K562 (cell line): ENCODE data around the gene MAP4K1. TPM values are rescaled to one million over a fixed set of nuclear protein-coding genes. Genes with fewer than 3 reads are reported as not detected.

Source experiments
- ARID3A ChIP-seq: IDR thresholded peaks from 2 replicates; pipeline ENCODE4 v1.6.1; 2012; ENCODE audit warnings: low read depth, low read length, improper control_type of control experiment, borderline replicate concordance
- ATF4 ChIP-seq: fragments of 450-650 bp; formaldehyde crosslinking; IDR thresholded peaks from 2 replicates; pipeline ENCODE4 v1.4.0; 2022; ENCODE audit warnings: mild to moderate bottlenecking, moderate library complexity
- BMI1 ChIP-seq: fragments of 150-350 bp; IDR thresholded peaks from 2 replicates; pipeline ENCODE4 v1.6.1; 2014; ENCODE audit warnings: low read length
- CREB3 ChIP-seq: fragments of 450-650 bp; conservative IDR thresholded peaks from 2 replicates; pipeline ENCODE4 v1.6.1; 2016; ENCODE audit warnings: missing genetic modification characterization, low read depth, mild to moderate bottlenecking, missing compliant biosample characterization, moderate library complexity
- DPF2 ChIP-seq: fragments of 450-650 bp; IDR thresholded peaks from 2 replicates; pipeline ENCODE4 v1.6.1; 2016
- ELK3 ChIP-seq: fragments of 450-650 bp; formaldehyde crosslinking; IDR thresholded peaks from 2 replicates; pipeline ENCODE4 v1.4.0; 2020; ENCODE audit warnings: mild to moderate bottlenecking
- FOXJ3 ChIP-seq: sonication (generic); formaldehyde crosslinking; IDR thresholded peaks from 2 replicates; pipeline ENCODE4 v1.4.0; 2020; ENCODE audit warnings: mild to moderate bottlenecking, missing genetic modification reagents
- GABPB1 ChIP-seq: sonication (generic); formaldehyde crosslinking; IDR thresholded peaks from 2 replicates; pipeline ENCODE4 v1.8.0; 2022; ENCODE audit warnings: mild to moderate bottlenecking, missing genetic modification reagents
- ILK ChIP-seq: fragments of 450-650 bp; IDR thresholded peaks from 2 replicates; pipeline ENCODE4 v1.6.1; 2016; ENCODE audit warnings: missing genetic modification characterization, low read depth, mild to moderate bottlenecking, missing compliant biosample characterization, moderate library complexity, borderline replicate concordance
- LCOR ChIP-seq: sonication (generic); formaldehyde crosslinking; IDR thresholded peaks from 2 replicates; pipeline ENCODE4 v1.8.0; 2022; ENCODE audit warnings: mild to moderate bottlenecking, missing genetic modification reagents
- MNT ChIP-seq, 2 experiments: fragments of 450-650 bp; conservative IDR thresholded peaks; 2 replicates each; pipeline ENCODE4 v1.6.1; 2017; ENCODE audit warnings: mild to moderate bottlenecking in 2 of 2, moderate library complexity in 2 of 2
- NBN ChIP-seq: fragments of 450-650 bp; IDR thresholded peaks from 2 replicates; pipeline ENCODE4 v1.6.1; 2016; ENCODE audit warnings: low read depth, mild to moderate bottlenecking
- NR0B1 ChIP-seq: fragments of 450-650 bp; IDR thresholded peaks from one replicate; pipeline ENCODE4 v1.6.1; 2018; ENCODE audit warnings: mild to moderate bottlenecking, moderate library complexity; ENCODE audit not compliant: partially characterized antibody
- TAF7 ChIP-seq: fragments of 450-650 bp; IDR thresholded peaks from 2 replicates; pipeline ENCODE4 v1.6.1; 2016; ENCODE audit warnings: missing genetic modification characterization, missing compliant biosample characterization
- ZNF23 ChIP-seq: fragments of 250-450 bp; sonication (Bioruptor Pico); IDR thresholded peaks from 2 replicates; pipeline ENCODE4 v1.4.0; 2020; ENCODE audit warnings: mild to moderate bottlenecking
- ZNF232 ChIP-seq: sonication (generic); formaldehyde crosslinking; IDR thresholded peaks from 2 replicates; pipeline ENCODE4 v1.8.0; 2022; ENCODE audit warnings: mild to moderate bottlenecking, missing genetic modification reagents
- ZNF24 ChIP-seq: fragments of 450-650 bp; IDR thresholded peaks from 2 replicates; pipeline ENCODE4 v1.6.1; 2016
- ZNF280A ChIP-seq: fragments of 450-650 bp; IDR thresholded peaks from 2 replicates; pipeline ENCODE4 v1.6.1; 2018; ENCODE audit warnings: mild to moderate bottlenecking, low read depth; ENCODE audit not compliant: partially characterized antibody
- ZNF347 ChIP-seq: fragments of 450-650 bp; formaldehyde crosslinking; IDR thresholded peaks from 2 replicates; pipeline ENCODE4 v1.4.0; 2020; ENCODE audit warnings: low read depth, mild to moderate bottlenecking, moderate library complexity
- polyA plus RNA-seq, 8 experiments: library from polyadenylated mRNA; depleted of rRNA in 4 of 8; stranded (reverse) in 5 of 8; unstranded in 3 of 8; fragments of >200 nt; fragmentation: Nextera tagmentation in 2 of 8; fragmentation: Illumina TruSeq in 1 of 8; extraction: Ambion mirVana in 2 of 8; extraction: Trizol in 1 of 8; gene quantifications; 2 replicates each; pipeline versions ENCODE4 v1.2.1 to v1.2.3, GENCODE V29; 2011 to 2014; ENCODE audit warnings: inconsistent platforms in 1 of 8, missing spikeins in 1 of 8
- total RNA-seq, 7 experiments: library from RNA; depleted of rRNA in 6 of 7; stranded (reverse); fragments of >200 nt in 6 of 7; fragmentation: Illumina TruSeq in 2 of 7; extraction: Trizol in 2 of 7; gene quantifications; 2 replicates each; pipeline versions ENCODE4 v1.2.1 to v1.2.3, GENCODE V29; 2011 to 2021; ENCODE audit warnings: low replicate concordance in 1 of 7

Gene MAP4K1
- total and polyA plus RNA-seq, 9 of the 15 experiments (the other 6 are each of a cell fraction or from before 2014, with no cell fraction given): 0.14 to 3.2 (median 0.73) TPM; not detected in 1

- TF ChIP-seq NR0B1: no peak
- TF ChIP-seq ILK (tag): no peak
- TF ChIP-seq ZNF347 (CRISPR knock-in tag): no peak
- TF ChIP-seq BMI1: no peak
- no peak for TF ChIP-seq CREB3
- TF ChIP-seq DPF2: peak; percentile 95
- no peak for TF ChIP-seq ELK3 (CRISPR knock-in tag)
- no peak for TF ChIP-seq TAF7 (tag)
- TF ChIP-seq NBN: peak; percentile 79; the same call in 1 of the 2 replicates
- TF ChIP-seq ZNF232 (CRISPR knock-in tag): no peak
- TF ChIP-seq ARID3A: no peak
- peak; percentile 67 for TF ChIP-seq GABPB1
- no peak for TF ChIP-seq ZNF280A
- TF ChIP-seq FOXJ3 (CRISPR knock-in tag): no peak
- no peak for TF ChIP-seq ATF4 (CRISPR knock-in tag)
- TF ChIP-seq ZNF24: no peak; the same call in 1 of the 2 replicates
- TF ChIP-seq MNT (conservative IDR thresholded peaks at IDR 0.05): 0 out of 4 replicates have a peak, but pooled peaks of 1 of the 2 experiments have one; percentile 30
- 0 out of 2 replicates have a peak, but pooled peaks have one; percentile 29 for TF ChIP-seq LCOR
- TF ChIP-seq ZNF23 (CRISPR knock-in tag): no peak
Measured at GRCh38 chr19:38557205-38557799, 60.5 kb downstream of the MAP4K1 start (continued).
